D721Med (cell line): ENCODE measurements around the gene PGF.

Source experiments
- DNase-seq: peaks from one replicate; pipeline ENCODE4 v3.0.0; 2011; ENCODE audit warnings: low spot score; ENCODE audit not compliant: insufficient read length
- FAIRE-seq: peaks from 2 replicates; lab custom pipeline; 2011; peaks lifted over from hg19 to GRCh38; lab: Jason Lieb, UNC
- CTCF ChIP-seq: IDR thresholded peaks from 2 replicates; pipeline ENCODE4 v1.5.1; 2012; ENCODE audit warnings: mild to moderate bottlenecking, control low read depth; ENCODE audit not compliant: insufficient read depth; ENCODE audit errors: missing control alignments

Gene PGF

GRCh38 chr14:74954947-74955228, 509 bp downstream of the PGF start:
- no peak for DNase-seq
- no peak for TF ChIP-seq CTCF
- no peak for FAIRE-seq

GRCh38 chr14:74954232-74954946, 1.0 kb downstream of the PGF start:
- FAIRE-seq (no peak), DNase-seq (no peak)
- TF ChIP-seq CTCF, result no peak

GRCh38 chr14:74953686-74954085, 1.7 kb downstream of the PGF start:
- DNase-seq (no peak), FAIRE-seq (no peak)
- no peak for TF ChIP-seq CTCF

- FAIRE-seq (no peak), DNase-seq (no peak)
- no peak for TF ChIP-seq CTCF
Observed at GRCh38 chr14:74952697-74953484, 2.5 kb downstream of the PGF start.

GRCh38 chr14:74952180-74952665, 3.2 kb downstream of the PGF start:
- TF ChIP-seq CTCF, result no peak
- no peak for DNase-seq
- FAIRE-seq, result no peak

GRCh38 chr14:74951443-74952179, 3.8 kb downstream of the PGF start:
- no peak for FAIRE-seq
- DNase-seq, result no peak
- no peak for TF ChIP-seq CTCF
